PC-9 (cell line): ENCODE measurements around the gene BRF1.

ENCODE experiments used
- EZH2 ChIP-seq: fragments of 200-600 bp; sonication (generic); IDR thresholded peaks from 2 replicates; pipeline ENCODE4 v1.8.0; 2017; ENCODE audit warnings: antibody characterized with exemption, low read depth
- TF ChIP-seq, protein P1 (sequence below): fragments of 200-600 bp; sonication (generic); conservative IDR thresholded peaks from 2 replicates; pipeline ENCODE4 v1.6.1; 2017; ENCODE audit warnings: mixed run types, antibody characterized with exemption, mild to moderate bottlenecking, moderate library complexity

DNA sequence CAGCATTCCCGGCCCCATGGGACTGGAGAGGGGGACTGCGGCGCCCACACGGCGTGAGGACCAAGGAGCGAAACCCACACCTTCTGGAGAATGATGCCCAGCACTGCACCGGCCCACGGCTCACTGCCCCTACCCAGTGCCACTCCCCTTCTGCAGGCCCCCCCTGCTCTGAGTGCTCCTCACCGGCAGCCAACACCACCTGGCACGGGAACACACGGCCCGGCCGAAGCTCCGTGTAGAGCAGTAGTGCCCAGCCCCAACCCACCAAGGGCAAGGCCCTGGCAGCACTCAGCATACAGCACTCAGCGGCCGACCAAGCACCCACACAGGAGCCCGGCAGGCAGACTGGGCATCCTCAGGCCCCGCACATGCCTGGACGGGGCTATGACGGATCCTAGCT lies 39.0 kb downstream of the BRF1 start:
- TF ChIP-seq, protein P1, sequence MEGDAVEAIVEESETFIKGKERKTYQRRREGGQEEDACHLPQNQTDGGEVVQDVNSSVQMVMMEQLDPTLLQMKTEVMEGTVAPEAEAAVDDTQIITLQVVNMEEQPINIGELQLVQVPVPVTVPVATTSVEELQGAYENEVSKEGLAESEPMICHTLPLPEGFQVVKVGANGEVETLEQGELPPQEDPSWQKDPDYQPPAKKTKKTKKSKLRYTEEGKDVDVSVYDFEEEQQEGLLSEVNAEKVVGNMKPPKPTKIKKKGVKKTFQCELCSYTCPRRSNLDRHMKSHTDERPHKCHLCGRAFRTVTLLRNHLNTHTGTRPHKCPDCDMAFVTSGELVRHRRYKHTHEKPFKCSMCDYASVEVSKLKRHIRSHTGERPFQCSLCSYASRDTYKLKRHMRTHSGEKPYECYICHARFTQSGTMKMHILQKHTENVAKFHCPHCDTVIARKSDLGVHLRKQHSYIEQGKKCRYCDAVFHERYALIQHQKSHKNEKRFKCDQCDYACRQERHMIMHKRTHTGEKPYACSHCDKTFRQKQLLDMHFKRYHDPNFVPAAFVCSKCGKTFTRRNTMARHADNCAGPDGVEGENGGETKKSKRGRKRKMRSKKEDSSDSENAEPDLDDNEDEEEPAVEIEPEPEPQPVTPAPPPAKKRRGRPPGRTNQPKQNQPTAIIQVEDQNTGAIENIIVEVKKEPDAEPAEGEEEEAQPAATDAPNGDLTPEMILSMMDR = no peak
- TF ChIP-seq EZH2 = no peak
